ENCODE data around the gene TM9SF4.

The TM9SF4 gene

DNA sequence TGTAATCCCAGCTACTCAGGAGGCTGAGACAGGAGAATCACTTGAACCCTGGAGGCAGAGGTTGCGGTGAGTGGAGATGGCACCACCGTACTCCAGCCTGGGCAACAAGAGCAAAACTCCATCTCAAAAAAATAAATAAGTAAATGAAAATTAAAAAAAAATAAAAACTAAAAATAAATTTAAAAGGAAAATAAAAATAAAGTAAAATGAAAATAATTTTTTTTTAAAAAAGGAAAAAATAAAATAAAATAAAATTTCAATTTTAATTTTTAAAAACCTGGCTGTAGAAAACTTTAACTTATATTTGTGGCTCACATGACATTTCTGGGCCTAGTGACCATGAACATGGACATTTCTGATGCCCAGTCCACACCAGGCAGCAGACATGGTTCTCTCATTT is 41.3 kb upstream of the TM9SF4 start:
- H3K4me3 ChIP-seq (ENCODE audit: low read depth, low read length) = no peak overlapping the region
- no peak for DNase-seq (ENCODE audit: low read depth)
- TF ChIP-seq, protein P1, sequence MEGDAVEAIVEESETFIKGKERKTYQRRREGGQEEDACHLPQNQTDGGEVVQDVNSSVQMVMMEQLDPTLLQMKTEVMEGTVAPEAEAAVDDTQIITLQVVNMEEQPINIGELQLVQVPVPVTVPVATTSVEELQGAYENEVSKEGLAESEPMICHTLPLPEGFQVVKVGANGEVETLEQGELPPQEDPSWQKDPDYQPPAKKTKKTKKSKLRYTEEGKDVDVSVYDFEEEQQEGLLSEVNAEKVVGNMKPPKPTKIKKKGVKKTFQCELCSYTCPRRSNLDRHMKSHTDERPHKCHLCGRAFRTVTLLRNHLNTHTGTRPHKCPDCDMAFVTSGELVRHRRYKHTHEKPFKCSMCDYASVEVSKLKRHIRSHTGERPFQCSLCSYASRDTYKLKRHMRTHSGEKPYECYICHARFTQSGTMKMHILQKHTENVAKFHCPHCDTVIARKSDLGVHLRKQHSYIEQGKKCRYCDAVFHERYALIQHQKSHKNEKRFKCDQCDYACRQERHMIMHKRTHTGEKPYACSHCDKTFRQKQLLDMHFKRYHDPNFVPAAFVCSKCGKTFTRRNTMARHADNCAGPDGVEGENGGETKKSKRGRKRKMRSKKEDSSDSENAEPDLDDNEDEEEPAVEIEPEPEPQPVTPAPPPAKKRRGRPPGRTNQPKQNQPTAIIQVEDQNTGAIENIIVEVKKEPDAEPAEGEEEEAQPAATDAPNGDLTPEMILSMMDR (IDR thresholded peaks at IDR 0.05; ENCODE audit: low read depth, low read length) = no peak
- TF ChIP-seq, protein P2, sequence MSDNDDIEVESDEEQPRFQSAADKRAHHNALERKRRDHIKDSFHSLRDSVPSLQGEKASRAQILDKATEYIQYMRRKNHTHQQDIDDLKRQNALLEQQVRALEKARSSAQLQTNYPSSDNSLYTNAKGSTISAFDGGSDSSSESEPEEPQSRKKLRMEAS (IDR thresholded peaks at IDR 0.05; ENCODE audit: low read depth, low read length) = no peak

DNA sequence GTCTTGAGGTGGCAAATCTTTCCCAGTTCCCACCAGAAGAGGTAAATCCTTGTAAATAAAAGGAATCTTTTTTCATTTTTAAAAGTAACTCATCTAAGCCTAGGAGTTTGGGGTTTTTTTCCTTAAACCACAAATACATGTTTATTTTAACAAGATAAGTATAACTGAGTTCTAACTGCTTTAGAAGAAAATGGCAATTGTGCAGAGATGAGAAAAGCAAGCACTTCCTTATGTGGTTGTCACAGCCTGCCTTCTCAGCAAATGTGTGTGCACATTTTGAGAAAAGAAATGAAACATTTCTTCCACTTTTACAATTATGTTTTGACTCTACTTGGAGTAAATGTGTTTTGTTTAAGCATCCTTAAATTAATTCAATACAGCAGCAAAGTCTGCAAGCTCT is 39.8 kb upstream of the TM9SF4 start:
- TF ChIP-seq, protein P1 (IDR thresholded peaks at IDR 0.05; ENCODE audit: low read depth, low read length) = no peak
- no peak for TF ChIP-seq MYC (IDR thresholded peaks at IDR 0.05; ENCODE audit: low read depth, low read length)
- no peak for TF ChIP-seq POLR2A (IDR thresholded peaks at IDR 0.05; ENCODE audit: extremely low read depth, insufficient read length)
- TF ChIP-seq, protein P2 (IDR thresholded peaks at IDR 0.05; ENCODE audit: low read depth, low read length) = no peak
- no peak for DNase-seq (ENCODE audit: low read depth)
- no peak overlapping the region for H3K4me3 ChIP-seq (ENCODE audit: low read depth, low read length)

DNA sequence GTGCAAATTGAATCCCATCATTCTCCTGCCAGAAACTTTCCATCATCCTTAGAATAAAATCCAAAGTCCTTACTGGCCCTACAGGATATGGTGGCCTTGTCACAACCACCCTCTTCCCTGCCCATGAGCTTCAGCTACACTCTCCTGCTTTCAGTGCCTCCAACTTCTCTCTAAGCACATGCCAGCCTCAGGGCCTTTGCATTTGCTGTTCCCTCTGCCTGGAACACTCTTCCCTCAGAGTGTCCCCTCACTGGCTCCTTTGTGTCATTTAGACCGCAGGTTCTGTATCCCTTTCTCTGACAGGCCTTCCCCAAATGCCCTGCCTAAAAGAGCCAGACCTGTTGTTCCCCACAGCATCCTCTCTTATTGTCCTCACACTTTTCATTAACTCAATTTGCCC is 39.2 kb upstream of the TM9SF4 start:
- H3K4me3 ChIP-seq (ENCODE audit: low read depth, low read length) = no peak overlapping the region
- TF ChIP-seq, protein P1 (IDR thresholded peaks at IDR 0.05; ENCODE audit: low read depth, low read length) = no peak
- TF ChIP-seq MYC (IDR thresholded peaks at IDR 0.05; ENCODE audit: low read depth, low read length) = no peak
- TF ChIP-seq POLR2A (IDR thresholded peaks at IDR 0.05; ENCODE audit: extremely low read depth, insufficient read length) = no peak
- TF ChIP-seq, protein P2 (IDR thresholded peaks at IDR 0.05; ENCODE audit: low read depth, low read length) = no peak
- no peak for DNase-seq (ENCODE audit: low read depth)

DNA sequence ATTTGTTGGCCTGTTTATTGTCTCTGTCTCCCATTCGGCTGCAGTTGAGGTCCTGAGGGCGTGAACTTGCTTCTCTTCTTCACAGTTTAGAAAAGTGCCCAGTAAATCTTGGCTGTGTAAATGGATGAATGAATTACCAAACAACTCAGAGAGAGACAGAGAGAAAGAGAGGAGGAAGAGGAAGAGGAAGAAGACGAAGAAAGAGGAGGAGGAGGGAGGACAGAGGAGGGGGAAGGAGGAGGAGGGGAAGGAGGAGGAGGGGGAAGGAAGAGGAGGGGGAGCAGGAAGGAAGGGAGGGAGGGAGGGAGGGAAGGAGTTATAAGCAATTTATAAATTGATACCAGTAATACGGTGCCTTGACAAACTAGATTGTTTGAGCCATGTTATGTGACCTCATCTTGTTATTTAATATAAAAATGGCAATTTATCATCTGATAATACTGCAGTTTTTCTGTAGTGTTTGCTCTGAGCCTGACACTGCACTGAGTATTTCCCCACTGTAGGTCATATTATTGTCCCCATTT is 38.8 kb upstream of the TM9SF4 start:
- TF ChIP-seq, protein P1 (IDR thresholded peaks at IDR 0.05; ENCODE audit: low read depth, low read length) = no peak
- TF ChIP-seq MYC (IDR thresholded peaks at IDR 0.05; ENCODE audit: low read depth, low read length) = no peak
- TF ChIP-seq, protein P2 (IDR thresholded peaks at IDR 0.05; ENCODE audit: low read depth, low read length) = no peak
- TF ChIP-seq POLR2A (IDR thresholded peaks at IDR 0.05; ENCODE audit: extremely low read depth, insufficient read length) = no peak
- H3K4me3 ChIP-seq (ENCODE audit: low read depth, low read length) = no peak overlapping the region
- no peak for DNase-seq (ENCODE audit: low read depth)

DNA sequence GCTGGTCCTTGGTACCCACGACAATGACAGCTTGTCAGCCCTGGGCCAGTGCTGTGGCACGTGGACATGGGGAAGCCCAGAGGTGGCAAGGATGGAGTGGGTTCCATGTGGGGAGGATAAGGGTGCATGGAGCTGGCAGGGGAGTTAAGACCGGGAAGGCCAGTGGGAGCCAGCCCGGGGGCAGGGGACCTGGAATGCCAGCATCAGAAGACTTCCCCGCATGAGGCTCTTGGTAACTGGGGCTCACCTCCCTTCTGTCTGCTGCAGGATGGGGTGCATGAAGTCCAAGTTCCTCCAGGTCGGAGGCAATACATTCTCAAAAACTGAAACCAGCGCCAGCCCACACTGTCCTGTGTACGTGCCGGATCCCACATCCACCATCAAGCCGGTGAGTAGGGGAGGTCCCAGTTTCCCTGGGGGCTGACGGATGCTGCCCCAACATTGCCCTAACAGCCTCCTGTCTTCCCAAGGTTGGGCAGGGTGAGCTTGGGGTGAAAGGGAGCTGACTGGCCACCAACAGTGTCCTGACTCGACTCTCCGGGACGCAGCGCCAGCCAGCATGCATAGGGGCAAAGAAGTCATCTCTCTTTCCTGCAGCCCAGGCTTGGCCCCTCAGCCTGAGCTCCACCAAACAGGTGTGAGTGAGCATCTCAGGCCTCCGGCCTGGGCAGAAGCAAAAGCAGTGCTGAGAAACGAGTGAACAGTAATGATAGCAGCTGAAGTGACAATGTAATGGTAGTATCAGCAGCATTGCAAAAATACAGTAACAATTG is 37.9 kb upstream of the TM9SF4 start:
- no peak for TF ChIP-seq POLR2A (IDR thresholded peaks at IDR 0.05; ENCODE audit: extremely low read depth, insufficient read length)
- no peak overlapping the region for H3K4me3 ChIP-seq (ENCODE audit: low read depth, low read length)
- no peak for DNase-seq (ENCODE audit: low read depth)

DNA sequence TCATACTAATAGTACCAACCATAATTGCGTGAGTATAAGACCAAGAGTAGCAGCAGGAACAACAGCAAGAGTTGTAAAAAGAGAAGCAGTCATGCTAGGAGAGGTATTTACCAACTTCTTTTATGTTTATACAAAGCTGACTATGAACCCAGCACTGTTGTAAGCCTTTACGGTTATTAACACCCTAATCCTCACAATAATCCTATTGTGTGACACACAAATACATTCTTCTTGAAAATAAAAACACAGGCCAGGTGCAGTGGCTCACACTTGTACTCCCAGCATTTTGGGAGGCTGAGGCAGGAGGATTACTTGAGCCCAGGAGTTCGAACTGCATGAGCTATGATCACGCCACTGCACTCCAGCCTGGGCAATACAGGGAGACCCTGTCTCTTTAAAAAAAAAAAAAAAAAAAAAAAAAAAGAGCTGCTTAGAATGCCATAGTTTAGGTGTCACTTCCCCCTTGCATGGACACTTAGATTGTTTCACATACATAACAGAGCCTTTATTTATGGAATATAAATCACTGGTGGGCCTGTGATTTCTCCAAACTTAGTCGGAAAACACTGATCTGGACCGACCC is 37.3 kb upstream of the TM9SF4 start:
- TF ChIP-seq POLR2A (IDR thresholded peaks at IDR 0.05; ENCODE audit: extremely low read depth, insufficient read length) = no peak
- TF ChIP-seq MYC (IDR thresholded peaks at IDR 0.05; ENCODE audit: low read depth, low read length) = no peak
- TF ChIP-seq, protein P1 (IDR thresholded peaks at IDR 0.05; ENCODE audit: low read depth, low read length) = no peak
- TF ChIP-seq, protein P2 (IDR thresholded peaks at IDR 0.05; ENCODE audit: low read depth, low read length) = no peak
- DNase-seq (ENCODE audit: low read depth) = no peak
- H3K4me3 ChIP-seq (ENCODE audit: low read depth, low read length) = no peak overlapping the region

Data from NB4 (cell line).